Measurements from ENCODE around the gene CHRNA7.

DNA sequence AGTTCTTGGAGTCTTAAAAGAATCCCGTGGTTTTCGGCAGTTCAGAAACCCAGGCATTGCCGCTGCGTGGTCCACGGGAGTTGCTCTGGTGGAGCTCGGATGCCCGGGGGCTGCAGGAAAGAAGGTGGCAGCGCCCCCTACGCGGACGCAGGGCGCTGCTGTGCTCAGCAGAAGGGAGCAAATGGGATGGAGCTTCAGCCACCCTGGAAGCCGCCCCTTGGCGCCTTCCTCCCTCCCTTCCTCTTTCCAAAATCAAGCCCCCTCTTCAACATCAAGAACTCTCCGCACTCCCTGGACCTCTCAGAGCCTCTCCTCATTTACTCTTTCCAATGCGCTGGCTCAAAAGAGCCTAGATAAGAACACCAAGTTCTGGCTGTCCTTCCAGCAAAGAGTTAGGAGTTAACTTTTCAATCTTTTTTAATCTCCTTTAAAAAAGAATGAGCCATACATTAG lies 880 bp upstream of the CHRNA7 start:
- TF ChIP-seq, protein P1, sequence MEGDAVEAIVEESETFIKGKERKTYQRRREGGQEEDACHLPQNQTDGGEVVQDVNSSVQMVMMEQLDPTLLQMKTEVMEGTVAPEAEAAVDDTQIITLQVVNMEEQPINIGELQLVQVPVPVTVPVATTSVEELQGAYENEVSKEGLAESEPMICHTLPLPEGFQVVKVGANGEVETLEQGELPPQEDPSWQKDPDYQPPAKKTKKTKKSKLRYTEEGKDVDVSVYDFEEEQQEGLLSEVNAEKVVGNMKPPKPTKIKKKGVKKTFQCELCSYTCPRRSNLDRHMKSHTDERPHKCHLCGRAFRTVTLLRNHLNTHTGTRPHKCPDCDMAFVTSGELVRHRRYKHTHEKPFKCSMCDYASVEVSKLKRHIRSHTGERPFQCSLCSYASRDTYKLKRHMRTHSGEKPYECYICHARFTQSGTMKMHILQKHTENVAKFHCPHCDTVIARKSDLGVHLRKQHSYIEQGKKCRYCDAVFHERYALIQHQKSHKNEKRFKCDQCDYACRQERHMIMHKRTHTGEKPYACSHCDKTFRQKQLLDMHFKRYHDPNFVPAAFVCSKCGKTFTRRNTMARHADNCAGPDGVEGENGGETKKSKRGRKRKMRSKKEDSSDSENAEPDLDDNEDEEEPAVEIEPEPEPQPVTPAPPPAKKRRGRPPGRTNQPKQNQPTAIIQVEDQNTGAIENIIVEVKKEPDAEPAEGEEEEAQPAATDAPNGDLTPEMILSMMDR (IDR thresholded peaks at IDR 0.05; ENCODE audit: insufficient read depth, low read depth, low read length): peak; percentile 24
- no peak for TF ChIP-seq EZH2 (IDR thresholded peaks at IDR 0.05; ENCODE audit: insufficient read depth, low read length)
